ENCODE measurements around the gene RD3L.
"Not testable (repeated sequence)": the region's sequence is repeated elsewhere in the genome, so short reads cannot be mapped to it uniquely, and the experiment has no call there.

The RD3L gene

GRCh38 chr14:103927566-103927965 is 14.8 kb downstream of the RD3L start:
- no peak for DNase-seq

GRCh38 chr14:103925316-103925715 is 17.0 kb downstream of the RD3L start:
- DNase-seq: no peak

- DNase-seq: no peak
These were observed 18.5 kb downstream of the RD3L start for GRCh38 chr14:103923863-103924262.

GRCh38 chr14:103921855-103922200 is 20.5 kb downstream of the RD3L start:
- DNase-seq: not testable (repeated sequence)

- DNase-seq: peak; percentile 88
These were observed 21.1 kb downstream of the RD3L start for GRCh38 chr14:103920981-103921854.

- DNase-seq: no peak
These were observed 25.6 kb downstream of the RD3L start for GRCh38 chr14:103916636-103917262.

GRCh38 chr14:103915616-103916015 is 26.7 kb downstream of the RD3L start:
- no peak for DNase-seq

GRCh38 chr14:103910984-103911383 is 31.3 kb downstream of the RD3L start:
- no peak for DNase-seq

GRCh38 chr14:103910262-103910935 is 31.9 kb downstream of the RD3L start:
- DNase-seq: peak; percentile 50

GRCh38 chr14:103909531-103910261 is 32.6 kb downstream of the RD3L start:
- no peak for DNase-seq

- no peak for DNase-seq
These were observed 33.7 kb downstream of the RD3L start for GRCh38 chr14:103908580-103908979.

- DNase-seq: no peak
These were observed 36.4 kb downstream of the RD3L start for GRCh38 chr14:103905842-103906456.

- DNase-seq: no peak
These were observed 37.7 kb downstream of the RD3L start for GRCh38 chr14:103904493-103905107.

- no peak for DNase-seq
These were observed 42.5 kb downstream of the RD3L start for GRCh38 chr14:103899833-103900232.

GRCh38 chr14:103899316-103899715 is 43.0 kb downstream of the RD3L start:
- DNase-seq: no peak

- DNase-seq: no peak
These were observed 43.6 kb downstream of the RD3L start for GRCh38 chr14:103898711-103899110.

- no peak for DNase-seq
These were observed 44.1 kb downstream of the RD3L start for GRCh38 chr14:103898204-103898603.

- DNase-seq: no peak
These were observed 45.0 kb downstream of the RD3L start for GRCh38 chr14:103897075-103897947.

GRCh38 chr14:103896578-103896977 is 45.8 kb downstream of the RD3L start:
- no peak for DNase-seq

- no peak for DNase-seq
These were observed 47.6 kb downstream of the RD3L start for GRCh38 chr14:103894723-103895059.

- DNase-seq: no peak
These were observed 48.2 kb downstream of the RD3L start for GRCh38 chr14:103894034-103894722.
